ENCODE data around the gene KIF3C. TPM values are rescaled to one million over a fixed set of nuclear protein-coding genes. Genes with fewer than 3 reads are reported as not detected.
A peak's percentile ranks its signal among the peaks of the same experiment; 100 is the strongest.

Gene KIF3C
- total RNA-seq, 1 experiment from 2014 or later, result 41.4 TPM

DNA sequence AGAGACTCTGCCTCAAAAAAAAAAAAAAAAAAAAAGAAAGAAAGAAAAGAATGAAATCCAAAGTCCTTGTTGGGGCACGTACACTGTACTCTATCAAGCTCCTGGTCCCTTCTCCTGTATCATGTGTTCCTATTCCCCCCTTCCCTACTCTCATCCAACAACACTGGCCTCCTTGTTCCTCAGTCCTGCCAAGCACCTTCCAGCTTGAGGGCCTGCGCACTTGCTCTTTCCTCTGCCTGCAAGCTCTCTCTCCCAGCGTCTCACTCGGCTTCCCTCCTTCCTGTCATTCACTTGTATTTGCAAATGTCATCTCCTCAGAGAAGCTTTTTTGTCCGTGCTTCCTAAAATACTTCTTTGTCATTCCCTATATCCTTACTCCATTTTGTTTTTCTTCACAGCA lies 10.8 kb upstream of the KIF3C start:
- Histone ChIP-seq H4K8ac (replicated peaks; ENCODE audit: insufficient read length, low read depth, low read length) (no peak overlapping the region), H3K14ac (ENCODE audit: insufficient read depth, low read length) (no peak overlapping the region), H3K79me1 (ENCODE audit: insufficient read depth, low read depth, low read length, poor library complexity, severe bottlenecking) (no peaks in the 10 kb centered on the region), H3K23ac (ENCODE audit: insufficient read length, low read depth, low read length) (no peak overlapping the region), H3K4me2 (ENCODE audit: insufficient read depth, insufficient read length, low read length) (no peak overlapping the region), H3K9ac (ENCODE audit: extremely low read depth, insufficient read length, low read length) (no peak overlapping the region), H3K23me2 (ENCODE audit: insufficient read length, low read depth, low read length, poor library complexity, severe bottlenecking) (no peaks in the 10 kb centered on the region), H2BK15ac (ENCODE audit: low read depth, low read length) (no peak overlapping the region), H3T11ph (ENCODE audit: low read length) (no peak overlapping the region), H2AK5ac (ENCODE audit: insufficient read length, low read length) (no peak overlapping the region), H3K27ac (ENCODE audit: insufficient read length, low read depth, low read length) (no peak overlapping the region), H3K56ac (ENCODE audit: insufficient read length, low read depth, low read length) (no peak overlapping the region), H3K18ac (ENCODE audit: insufficient read length, low read depth, low read length) (no peak overlapping the region), H3K79me2 (ENCODE audit: insufficient read depth, low read length) (no peaks in the 10 kb centered on the region), H3K27me3 (ENCODE audit: insufficient read depth, low read length) (no peaks in the 10 kb centered on the region), H3K9me3 (ENCODE audit: control insufficient read depth, low read depth, low read length) (no peaks in the 10 kb centered on the region), H2BK120ac (ENCODE audit: low read depth, low read length, poor library complexity, severe bottlenecking) (no peak overlapping the region), H4K20me1 (ENCODE audit: control insufficient read depth, insufficient read depth, insufficient read length) (no peaks in the 10 kb centered on the region), H4K5ac (ENCODE audit: insufficient read length, low read depth, low read length) (no peak overlapping the region), H2AFZ (ENCODE audit: low read length) (no peak overlapping the region), H3K4me1 (ENCODE audit: insufficient read depth, low read length) (no peaks in the 10 kb centered on the region), H2BK20ac (ENCODE audit: low read depth, low read length, poor library complexity, severe bottlenecking) (no peak overlapping the region), H4K91ac (ENCODE audit: insufficient read length, low read depth, low read length) (no peak overlapping the region), H2BK5ac (ENCODE audit: insufficient read length, low read length) (no peak overlapping the region), H2BK12ac (ENCODE audit: insufficient read length, low read depth, low read length) (no peak overlapping the region), H3K4ac (ENCODE audit: low read depth, low read length) (no peak overlapping the region)
- no CpG with 5 or more reads among the region's 5 CpGs for WGBS (ENCODE audit: extremely low coverage, insufficient read length, low lambda C conversion rate)
- Mint-ChIP-seq H3K27ac (peak overlapping the region in 1 of 3 experiments; percentile 10; a peak in 2 of 7 replicates), H3K4me1 (peaks cover 5 to 6% of the 10 kb centered on the region in 2 experiments), H3K27me3 (ENCODE audit: low read depth) (no peaks in the 10 kb centered on the region), H3K9me3 (no peaks in the 10 kb centered on the region), H3K4me3 (no peak overlapping the region), H3K36me3 (ENCODE audit: insufficient read depth in 1 of 3, low read depth in 3 of 3) (no peaks in the 10 kb centered on the region)
- no peak for DNase-seq
- TF ChIP-seq, protein P1, sequence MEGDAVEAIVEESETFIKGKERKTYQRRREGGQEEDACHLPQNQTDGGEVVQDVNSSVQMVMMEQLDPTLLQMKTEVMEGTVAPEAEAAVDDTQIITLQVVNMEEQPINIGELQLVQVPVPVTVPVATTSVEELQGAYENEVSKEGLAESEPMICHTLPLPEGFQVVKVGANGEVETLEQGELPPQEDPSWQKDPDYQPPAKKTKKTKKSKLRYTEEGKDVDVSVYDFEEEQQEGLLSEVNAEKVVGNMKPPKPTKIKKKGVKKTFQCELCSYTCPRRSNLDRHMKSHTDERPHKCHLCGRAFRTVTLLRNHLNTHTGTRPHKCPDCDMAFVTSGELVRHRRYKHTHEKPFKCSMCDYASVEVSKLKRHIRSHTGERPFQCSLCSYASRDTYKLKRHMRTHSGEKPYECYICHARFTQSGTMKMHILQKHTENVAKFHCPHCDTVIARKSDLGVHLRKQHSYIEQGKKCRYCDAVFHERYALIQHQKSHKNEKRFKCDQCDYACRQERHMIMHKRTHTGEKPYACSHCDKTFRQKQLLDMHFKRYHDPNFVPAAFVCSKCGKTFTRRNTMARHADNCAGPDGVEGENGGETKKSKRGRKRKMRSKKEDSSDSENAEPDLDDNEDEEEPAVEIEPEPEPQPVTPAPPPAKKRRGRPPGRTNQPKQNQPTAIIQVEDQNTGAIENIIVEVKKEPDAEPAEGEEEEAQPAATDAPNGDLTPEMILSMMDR (conservative IDR thresholded peaks at IDR 0.05), result no peak
